Astrocyte of the spinal cord (primary cell): ENCODE results near the gene CSNK2A1.
"Not testable (repeated sequence)": the region's sequence is repeated elsewhere in the genome, so short reads cannot be mapped to it uniquely, and the experiment has no call there.

Experiments used
- DNase-seq: peaks from one replicate; pipeline ENCODE4 v3.0.0; 2011; ENCODE audit warnings: low read depth, low spot score
- H3K4me3 ChIP-seq: 2 replicates; pipeline ENCODE4 v1.5.1; 2011; ENCODE audit warnings: low read depth, mild to moderate bottlenecking, low read length, moderate library complexity
- in situ Hi-C: cut with HindIII; loops from 2 replicates; pipeline ENCODE4 v1.10.0; 2017; ENCODE audit warnings: low sequenced_read_pairs
- TF ChIP-seq, protein P1 (sequence below): IDR thresholded peaks from 2 replicates; pipeline ENCODE4 v1.5.1; 2012; ENCODE audit warnings: low read depth, mild to moderate bottlenecking, low read length, inconsistent platforms

CSNK2A1 gene

DNA sequence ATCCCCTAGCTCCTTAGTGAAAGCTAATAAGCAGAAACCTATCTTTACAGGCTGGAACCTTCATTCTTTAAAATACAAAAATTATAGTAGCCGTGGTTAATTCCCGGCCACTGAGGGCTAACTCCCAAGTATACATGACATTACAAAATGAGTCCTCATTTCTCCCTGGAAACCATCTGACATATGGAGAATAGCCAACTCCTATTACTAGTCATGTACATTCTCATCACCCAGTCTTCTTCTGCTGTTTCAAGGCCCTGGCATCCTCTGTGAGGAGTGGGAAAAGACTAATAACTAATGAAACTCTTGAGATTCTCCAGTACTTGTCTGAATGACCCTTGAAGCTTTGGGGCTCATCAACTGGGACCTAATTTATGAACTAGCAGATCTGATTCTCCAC, 30.2 kb downstream of the CSNK2A1 start:
- no peak overlapping the region for H3K4me3 ChIP-seq
- in situ Hi-C loops, result no loop called here
- no peak for DNase-seq
- TF ChIP-seq, protein P1, sequence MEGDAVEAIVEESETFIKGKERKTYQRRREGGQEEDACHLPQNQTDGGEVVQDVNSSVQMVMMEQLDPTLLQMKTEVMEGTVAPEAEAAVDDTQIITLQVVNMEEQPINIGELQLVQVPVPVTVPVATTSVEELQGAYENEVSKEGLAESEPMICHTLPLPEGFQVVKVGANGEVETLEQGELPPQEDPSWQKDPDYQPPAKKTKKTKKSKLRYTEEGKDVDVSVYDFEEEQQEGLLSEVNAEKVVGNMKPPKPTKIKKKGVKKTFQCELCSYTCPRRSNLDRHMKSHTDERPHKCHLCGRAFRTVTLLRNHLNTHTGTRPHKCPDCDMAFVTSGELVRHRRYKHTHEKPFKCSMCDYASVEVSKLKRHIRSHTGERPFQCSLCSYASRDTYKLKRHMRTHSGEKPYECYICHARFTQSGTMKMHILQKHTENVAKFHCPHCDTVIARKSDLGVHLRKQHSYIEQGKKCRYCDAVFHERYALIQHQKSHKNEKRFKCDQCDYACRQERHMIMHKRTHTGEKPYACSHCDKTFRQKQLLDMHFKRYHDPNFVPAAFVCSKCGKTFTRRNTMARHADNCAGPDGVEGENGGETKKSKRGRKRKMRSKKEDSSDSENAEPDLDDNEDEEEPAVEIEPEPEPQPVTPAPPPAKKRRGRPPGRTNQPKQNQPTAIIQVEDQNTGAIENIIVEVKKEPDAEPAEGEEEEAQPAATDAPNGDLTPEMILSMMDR, result no peak

DNA sequence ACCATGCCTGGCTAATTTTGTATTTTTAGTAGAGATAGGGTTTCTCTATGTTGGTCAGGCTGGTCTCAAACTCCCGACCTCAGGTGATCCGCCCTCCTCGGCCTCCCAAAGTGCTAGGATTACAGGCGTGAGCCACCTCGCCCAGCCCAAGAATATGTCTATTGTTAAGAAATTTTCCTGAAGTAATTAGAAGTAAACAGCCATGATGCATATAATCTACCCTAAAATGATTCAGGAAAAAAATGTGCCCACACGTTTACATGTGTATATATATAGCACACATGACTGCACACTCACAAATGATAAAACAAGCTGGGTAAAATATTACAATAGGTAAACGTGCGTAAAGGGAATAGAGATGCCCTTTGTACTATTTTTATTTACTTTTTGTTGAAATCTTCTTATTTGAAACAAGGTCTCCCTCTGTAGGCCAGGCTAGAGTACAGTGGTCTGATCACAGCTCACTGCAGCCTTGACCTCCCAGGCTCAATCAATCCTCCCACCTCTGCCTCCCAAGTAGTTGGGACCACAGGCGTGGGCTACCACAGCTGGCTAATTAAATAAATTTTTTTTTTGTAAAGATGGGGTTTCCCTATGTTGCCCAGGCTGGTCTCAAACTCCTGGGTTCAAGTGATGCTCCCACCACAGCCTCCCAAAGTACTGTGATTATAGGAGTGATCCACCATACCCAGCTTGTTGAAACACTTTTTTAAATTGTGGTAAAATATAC, 33.1 kb downstream of the CSNK2A1 start:
- DNase-seq, H3K4me3 ChIP-seq, in situ Hi-C loops: not testable (repeated sequence)

DNA sequence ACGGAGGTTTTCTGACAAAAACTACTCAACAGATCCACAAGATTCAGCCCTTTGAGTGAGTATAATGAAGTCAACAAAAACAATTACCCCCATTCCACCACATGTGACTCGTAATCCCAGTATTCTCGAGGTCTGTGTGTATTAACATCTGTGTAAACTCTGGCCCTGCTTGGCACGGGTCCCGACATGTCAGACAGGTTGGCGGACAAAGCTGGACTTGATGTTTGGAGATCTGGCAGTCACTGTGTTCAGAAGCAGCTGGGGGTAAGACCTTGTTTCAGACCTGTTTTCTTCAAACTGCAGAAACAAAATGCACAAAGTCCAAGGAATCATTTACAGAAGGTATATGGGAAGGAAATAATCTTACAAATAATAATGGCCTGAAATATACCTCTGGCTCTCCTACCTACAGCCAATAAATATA, 35.2 kb downstream of the CSNK2A1 start:
- DNase-seq, in situ Hi-C loops, H3K4me3 ChIP-seq: not testable (repeated sequence)

DNA sequence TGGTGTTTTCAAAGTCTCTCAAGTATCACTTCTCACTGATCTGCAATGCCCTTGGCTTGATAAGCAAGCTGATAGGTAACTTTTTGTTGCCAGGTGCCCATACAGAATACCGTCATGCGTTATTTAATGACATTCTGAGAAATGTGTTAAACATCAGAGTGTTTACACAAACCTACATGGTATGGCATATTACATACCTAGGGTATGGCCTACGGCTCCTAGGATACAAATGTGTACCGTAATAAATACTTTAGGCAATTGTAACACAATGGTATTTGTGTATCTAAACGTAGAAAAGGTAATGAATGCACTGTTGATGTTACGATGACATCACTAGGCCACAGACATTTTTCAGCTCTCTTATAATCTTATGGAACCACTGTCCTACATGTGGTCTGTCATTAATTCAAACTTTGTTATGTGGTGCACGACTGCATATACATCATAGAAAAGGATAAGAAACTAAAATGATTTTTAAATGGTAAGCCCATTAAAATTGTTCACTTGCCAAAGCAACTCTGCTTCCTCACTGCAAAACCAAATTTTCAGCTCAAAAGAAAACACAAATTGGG, 35.7 kb downstream of the CSNK2A1 start:
- H3K4me3 ChIP-seq, result no peak overlapping the region
- in situ Hi-C loops, result no loop called here
- TF ChIP-seq, protein P1, result no peak
- no peak for DNase-seq

DNA sequence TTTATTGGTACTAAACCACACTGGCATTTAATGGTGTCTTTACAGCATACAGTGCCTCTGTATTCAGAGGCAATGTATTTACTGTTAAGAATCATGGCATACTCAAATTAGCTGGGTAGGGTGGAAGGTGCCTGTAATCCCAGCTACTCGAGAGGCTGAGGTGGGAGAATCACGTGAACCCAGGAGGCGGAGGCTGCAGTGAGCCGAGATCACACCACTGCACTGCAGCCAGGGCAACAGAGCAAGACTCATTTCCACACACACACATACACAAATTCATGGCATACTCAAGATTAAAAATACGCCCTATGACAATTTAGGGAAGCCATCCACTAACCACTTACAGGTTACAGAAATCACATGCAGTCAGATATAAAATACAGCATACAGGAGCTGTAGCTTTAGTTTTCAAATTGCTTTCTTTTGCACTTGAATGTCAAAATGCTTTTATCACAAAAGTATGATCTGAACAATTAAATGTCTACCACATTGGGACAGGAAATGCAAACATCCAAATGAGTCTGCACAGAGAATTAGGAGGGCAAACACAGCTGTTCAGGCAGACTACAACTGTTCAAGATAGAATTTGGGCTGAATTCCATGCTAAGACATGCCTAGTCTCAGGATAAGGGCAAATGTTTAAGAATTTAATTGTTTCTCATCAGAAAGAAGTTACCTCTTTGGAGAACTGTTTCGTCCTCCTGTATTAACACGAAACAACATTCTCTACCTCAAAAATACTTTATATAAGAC, 36.4 kb downstream of the CSNK2A1 start:
- in situ Hi-C loops, result no loop called here
- no peak overlapping the region for H3K4me3 ChIP-seq
- no peak for DNase-seq
- TF ChIP-seq, protein P1, result no peak

DNA sequence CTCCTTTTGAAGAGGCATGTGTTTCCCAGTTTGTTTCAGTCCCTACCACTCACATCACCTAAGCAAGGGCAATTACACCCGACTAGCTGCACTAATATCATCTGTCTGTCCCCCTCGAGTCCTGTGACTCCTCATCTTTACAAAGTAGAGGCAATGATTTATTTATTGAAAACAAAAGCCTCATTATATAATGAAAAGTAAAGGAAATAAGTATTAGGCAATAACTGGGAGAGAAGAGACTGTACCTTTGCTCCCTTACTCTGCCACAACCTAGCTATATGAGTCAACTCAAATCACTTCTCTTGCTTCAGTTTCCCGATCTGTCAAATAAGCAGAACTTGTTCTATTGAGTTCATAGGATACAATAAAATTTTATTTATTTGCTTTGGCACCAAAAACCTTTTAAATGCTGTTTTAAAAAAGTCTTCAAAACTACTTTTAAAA, 38.9 kb downstream of the CSNK2A1 start:
- DNase-seq, result no peak
- in situ Hi-C loops, result no loop called here
- TF ChIP-seq, protein P1, result no peak
- H3K4me3 ChIP-seq, result no peak overlapping the region

DNA sequence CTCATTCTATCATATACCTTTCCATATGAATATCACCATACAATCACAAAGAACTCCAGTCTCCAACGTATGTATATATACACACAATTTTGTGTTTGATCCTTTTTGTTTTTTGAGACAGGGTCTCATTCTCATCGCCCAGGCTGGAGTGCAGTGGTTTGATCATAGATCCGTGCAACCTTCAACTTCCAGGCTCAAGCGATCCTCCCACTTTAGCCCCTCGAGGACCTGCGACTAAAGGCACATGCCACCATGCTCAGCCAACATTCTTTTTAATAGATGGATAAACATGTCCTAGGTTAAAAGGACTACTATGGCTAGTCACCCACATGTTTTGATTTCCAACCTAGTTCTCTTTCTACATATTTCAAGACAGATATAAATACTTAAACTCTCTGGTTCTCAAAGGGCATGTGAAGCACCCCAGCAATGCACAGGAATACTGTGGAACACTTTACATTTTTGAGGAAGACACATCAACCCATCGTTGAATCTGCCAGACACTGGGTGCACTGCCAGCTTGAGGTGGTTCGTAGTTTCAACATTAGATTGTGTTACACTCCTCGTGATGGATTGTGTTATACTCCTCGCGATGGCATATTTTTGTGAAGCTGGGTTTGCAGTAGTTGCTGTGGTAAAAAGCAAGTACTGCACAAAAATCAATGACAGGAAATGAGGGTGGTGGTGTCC, 40.4 kb downstream of the CSNK2A1 start:
- DNase-seq, result no peak
- TF ChIP-seq, protein P1, result no peak
- in situ Hi-C loops, result no loop called here
- H3K4me3 ChIP-seq, result no peak overlapping the region
